Stomach (tissue), 9 donors: ENCODE results near the gene PHF21A. TPM values are rescaled to one million over a fixed set of nuclear protein-coding genes. Genes with fewer than 3 reads are reported as not detected.

Source experiments
- DNase-seq, 2 donors: peaks; one replicate each; pipeline versions ENCODE4 v3.0.0 to v3.0.0-alpha.2; 2013 to 2019
- H3K27ac ChIP-seq, 5 donors: fragments of 200-600 bp in 4 of 5; sonication (generic) in 4 of 5; one replicate each; pipeline ENCODE4 v1.5.1; 2013 to 2019; ENCODE audit warnings: mild to moderate bottlenecking in 1 of 5, moderate library complexity in 1 of 5
- H3K27me3 ChIP-seq, 3 donors: fragments of 200-600 bp; sonication (generic); one replicate each; pipeline ENCODE4 v1.5.1; 2017 to 2019; ENCODE audit warnings: mixed run types in 1 of 3
- H3K36me3 ChIP-seq, 4 donors: fragments of 200-600 bp; sonication (generic); 1 replicate in 3 of 4; 2 replicates in 1 of 4; pipeline ENCODE4 v1.5.1; 2016 to 2019
- H3K4me1 ChIP-seq, 4 donors: fragments of 200-600 bp; sonication (generic); one replicate each; pipeline ENCODE4 v1.5.1; 2016 to 2019
- H3K4me3 ChIP-seq, 4 donors: fragments of 200-600 bp; sonication (generic) in 3 of 4; one replicate each; pipeline ENCODE4 v1.5.1; 2016 to 2019; ENCODE audit warnings: mild to moderate bottlenecking in 1 of 4
- H3K9me3 ChIP-seq, 4 donors: fragments of 200-600 bp; sonication (generic); one replicate each; pipeline ENCODE4 v1.5.1; 2016 to 2019
- EP300 ChIP-seq: sonication (generic); formaldehyde crosslinking; IDR thresholded peaks from one replicate; pipeline ENCODE4 v1.6.1; 2017; ENCODE audit warnings: antibody characterized with exemption
- POLR2A ChIP-seq, 4 donors: fragments of 450-650 bp; IDR thresholded peaks; one replicate each; pipeline ENCODE4 v1.6.1; 2016; ENCODE audit warnings: antibody characterized with exemption in 4 of 4, control low read depth in 2 of 4, mild to moderate bottlenecking in 1 of 4, moderate library complexity in 1 of 4
- POLR2AphosphoS5 ChIP-seq, 3 donors: sonication (generic); formaldehyde crosslinking; IDR thresholded peaks; one replicate each; pipeline ENCODE4 v1.6.1; 2016; ENCODE audit warnings: antibody characterized with exemption in 3 of 3
- WGBS, 5 donors: extraction: QIAGEN DNeasy Blood & Tissue Kit in 3 of 5; methylation state at CpG; one replicate each; pipeline versions ENCODE4 v1.1.5 to v1.1.7; 2013 to 2018; 5-methylcytosine and 5-hydroxymethylcytosine counted together
- intact Hi-C: fragments of 100-400 bp; cut with DNase I; formaldehyde crosslinking; loops from one replicate; pipeline ENCODE4 v1.15.1; 2023; ENCODE audit warnings: low total_unique reads
- polyA plus RNA-seq, 3 donors: library from polyadenylated mRNA; stranded (reverse); fragments of 200-250 nt; gene quantifications; one replicate each; pipeline ENCODE4 v1.2.3, GENCODE V29; 2013
- total RNA-seq, 5 donors: library from RNA; depleted of rRNA; stranded (reverse); fragments of >200 nt; gene quantifications; one replicate each; pipeline versions ENCODE4 v1.1.0 to v1.2.3, GENCODE V29; 2014 to 2016
- TF ChIP-seq, protein P1 (sequence below), 7 experiments: fragments of 450-650 bp in 4 of 7; fragments of 200-600 bp in 3 of 7; sonication (generic) in 3 of 7; IDR thresholded peaks; one replicate each; pipeline ENCODE4 v1.5.1; 2016 to 2019; ENCODE audit warnings: antibody characterized with exemption in 7 of 7, control low read depth in 2 of 7, mild to moderate bottlenecking in 1 of 7
- donor health status: healthy with polysubstance abuse.
- donor health status: Bipolar disorder and iron deficiency.
- donor health status: healthy.

Gene PHF21A
- total and polyA plus RNA-seq, 8 donors: 6.1 to 67.0 (median 18.6) TPM

DNA sequence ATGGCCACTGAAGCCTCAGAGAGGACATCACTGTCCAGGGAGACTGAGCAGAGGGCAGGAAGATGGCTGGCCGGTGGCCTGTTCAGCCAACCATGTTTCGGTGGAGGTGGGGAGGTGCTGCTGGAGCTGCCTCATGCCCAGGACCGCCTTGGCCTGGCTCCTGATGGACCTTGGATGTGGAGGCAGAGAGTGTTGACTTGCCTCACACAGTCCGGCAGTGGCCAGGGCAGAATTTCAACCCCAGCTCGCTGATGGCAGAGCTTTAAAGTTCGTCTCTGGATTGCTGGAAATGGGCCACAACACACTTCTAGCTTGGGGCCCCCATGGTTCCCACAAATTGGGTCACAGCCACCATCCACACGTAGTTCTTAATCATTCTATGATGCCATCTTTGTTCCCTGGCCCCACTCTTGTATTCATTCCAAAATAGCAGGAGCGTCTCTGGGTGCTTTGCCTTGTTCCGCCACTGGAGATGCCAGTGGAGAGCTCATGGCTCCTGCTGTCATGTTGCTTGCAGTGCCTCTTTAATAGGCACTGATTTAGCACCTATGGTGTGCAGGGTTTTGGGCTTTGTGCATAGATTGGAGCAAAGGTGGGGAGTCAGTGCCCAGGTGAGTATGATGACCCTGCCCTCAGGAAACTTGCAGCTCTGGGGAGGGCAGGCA lies 230.2 kb downstream of the PHF21A start:
- Histone ChIP-seq H3K36me3 (no peaks in the 10 kb centered on the region), H3K9me3 (no peaks in the 10 kb centered on the region), H3K4me3 (no peak overlapping the region), H3K27me3 (peaks cover 0 to 30% (median 0%) of the 10 kb centered on the region in 3 donors), H3K27ac (no peak overlapping the region), H3K4me1 (peaks cover under 1 to 4% (median 3%) of the 10 kb centered on the region in 4 donors)
- WGBS, 5 donors: 71 to 89% (median 84%) methylated on average over 7 to 9 of the region's 9 CpGs
- TF ChIP-seq, protein P1, sequence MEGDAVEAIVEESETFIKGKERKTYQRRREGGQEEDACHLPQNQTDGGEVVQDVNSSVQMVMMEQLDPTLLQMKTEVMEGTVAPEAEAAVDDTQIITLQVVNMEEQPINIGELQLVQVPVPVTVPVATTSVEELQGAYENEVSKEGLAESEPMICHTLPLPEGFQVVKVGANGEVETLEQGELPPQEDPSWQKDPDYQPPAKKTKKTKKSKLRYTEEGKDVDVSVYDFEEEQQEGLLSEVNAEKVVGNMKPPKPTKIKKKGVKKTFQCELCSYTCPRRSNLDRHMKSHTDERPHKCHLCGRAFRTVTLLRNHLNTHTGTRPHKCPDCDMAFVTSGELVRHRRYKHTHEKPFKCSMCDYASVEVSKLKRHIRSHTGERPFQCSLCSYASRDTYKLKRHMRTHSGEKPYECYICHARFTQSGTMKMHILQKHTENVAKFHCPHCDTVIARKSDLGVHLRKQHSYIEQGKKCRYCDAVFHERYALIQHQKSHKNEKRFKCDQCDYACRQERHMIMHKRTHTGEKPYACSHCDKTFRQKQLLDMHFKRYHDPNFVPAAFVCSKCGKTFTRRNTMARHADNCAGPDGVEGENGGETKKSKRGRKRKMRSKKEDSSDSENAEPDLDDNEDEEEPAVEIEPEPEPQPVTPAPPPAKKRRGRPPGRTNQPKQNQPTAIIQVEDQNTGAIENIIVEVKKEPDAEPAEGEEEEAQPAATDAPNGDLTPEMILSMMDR (IDR thresholded peaks at IDR 0.05): no peak
- TF ChIP-seq EP300: no peak
- no peak for TF ChIP-seq POLR2A (IDR thresholded peaks at IDR 0.05)
- no peak for TF ChIP-seq POLR2AphosphoS5 (IDR thresholded peaks at IDR 0.05)
- no peak for DNase-seq
- intact Hi-C loops: no loop called here

DNA sequence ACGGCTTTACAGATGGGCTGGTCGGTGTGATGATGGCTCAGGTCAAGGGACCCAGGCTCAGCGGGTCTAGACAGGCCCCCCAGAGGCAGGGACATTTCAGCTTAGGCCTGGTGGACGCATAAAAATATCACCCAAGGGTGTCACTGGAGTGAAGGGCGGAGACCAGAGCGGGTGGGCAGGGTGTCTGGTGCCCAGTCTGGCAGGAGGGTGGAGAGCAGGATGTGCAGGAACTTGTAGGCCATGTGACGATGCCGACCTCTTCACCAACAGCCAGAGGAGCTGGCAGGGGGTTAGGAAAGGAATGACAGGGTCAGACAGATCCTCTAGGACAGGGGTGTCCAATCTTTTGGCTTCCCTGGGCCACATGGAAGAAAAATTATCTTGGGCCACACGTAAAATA lies 231.3 kb downstream of the PHF21A start:
- H3K27me3 ChIP-seq: peaks cover 0 to 28% (median 0%) of the 10 kb centered on the region in 3 donors

DNA sequence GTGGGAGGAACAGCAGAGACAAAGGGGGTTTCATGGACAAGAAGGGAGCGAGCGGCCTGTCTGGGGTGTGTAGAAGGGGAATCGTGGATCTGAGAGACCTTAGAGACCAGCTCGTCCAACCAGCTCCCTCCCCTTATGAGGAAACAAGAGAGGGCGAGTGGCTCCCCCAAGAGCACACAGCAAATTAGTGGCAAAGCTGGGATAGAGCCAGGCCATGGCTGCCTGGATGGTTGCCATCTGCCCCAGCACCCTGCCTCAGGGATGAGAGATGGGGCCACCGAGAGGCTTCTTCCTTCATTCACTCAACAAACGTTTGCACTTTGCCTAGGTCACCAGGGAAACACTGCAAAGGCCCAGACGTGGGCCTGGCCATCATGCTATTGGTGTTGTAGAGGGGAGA lies 231.7 kb downstream of the PHF21A start:
- WGBS, 5 donors: 79 to 89% (median 87%) methylated on average over 8 of the region's 8 CpGs
- no peak for TF ChIP-seq POLR2A (IDR thresholded peaks at IDR 0.05)
- no peak for TF ChIP-seq POLR2AphosphoS5 (IDR thresholded peaks at IDR 0.05)
- TF ChIP-seq, protein P1 (IDR thresholded peaks at IDR 0.05): no peak
- TF ChIP-seq EP300: no peak
- DNase-seq: no peak
- H3K36me3 ChIP-seq: no peaks in the 10 kb centered on the region
- no peaks in the 10 kb centered on the region for H3K9me3 ChIP-seq
- peaks cover 4 to 13% (median 12%) of the 10 kb centered on the region in 4 donors for H3K4me1 ChIP-seq
- peaks cover 0 to 24% (median 0%) of the 10 kb centered on the region in 3 donors for H3K27me3 ChIP-seq
- intact Hi-C loops: no loop called here
- no peak overlapping the region for H3K4me3 ChIP-seq
- H3K27ac ChIP-seq: no peak overlapping the region

More for the DNA sequence above, 231.3 kb downstream of the PHF21A start:
- Histone ChIP-seq H3K27ac (no peak overlapping the region), H3K4me1 (peaks cover 4 to 12% (median 11%) of the 10 kb centered on the region in 4 donors), H3K36me3 (no peaks in the 10 kb centered on the region), H3K9me3 (no peaks in the 10 kb centered on the region), H3K4me3 (no peak overlapping the region)
- no peak for DNase-seq
- WGBS, 5 donors: 85 to 94% (median 92%) methylated on average over 9 of the region's 9 CpGs
- TF ChIP-seq POLR2A (IDR thresholded peaks at IDR 0.05) (no peak), POLR2AphosphoS5 (IDR thresholded peaks at IDR 0.05) (no peak), EP300 (no peak)
- TF ChIP-seq, protein P1 (IDR thresholded peaks at IDR 0.05): no peak
- intact Hi-C loops: no loop called here

DNA sequence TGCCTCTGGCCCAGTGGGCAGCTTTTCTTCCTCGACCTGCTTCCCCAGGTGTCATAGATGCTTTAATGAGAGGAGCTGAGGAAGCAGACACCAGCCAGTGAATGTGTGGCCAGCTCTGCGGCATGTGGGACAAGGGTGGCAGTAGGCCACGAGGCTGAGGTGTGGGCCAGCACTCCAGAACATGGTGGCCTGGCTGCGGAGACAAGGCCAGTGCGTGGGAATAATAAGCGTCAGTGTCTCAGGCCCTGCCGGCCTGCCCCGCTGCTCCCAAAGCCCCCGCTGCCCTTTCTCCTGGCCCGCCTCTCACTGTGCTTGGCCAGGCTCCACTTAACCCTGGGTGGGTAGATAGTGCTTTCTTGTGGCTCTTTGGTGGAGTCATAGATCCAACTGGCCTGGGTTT lies 233.7 kb downstream of the PHF21A start:
- no peaks in the 10 kb centered on the region for H3K9me3 ChIP-seq
- H3K27ac ChIP-seq: no peak overlapping the region
- H3K4me3 ChIP-seq: no peak overlapping the region
- intact Hi-C loops: no loop called here
- WGBS, 5 donors: 92 to 94% (median 94%) methylated on average over 3 to 10 of the region's 10 CpGs
- peaks cover 0 to 10% (median 0%) of the 10 kb centered on the region in 3 donors for H3K27me3 ChIP-seq
- peaks cover 4 to 14% (median 12%) of the 10 kb centered on the region in 4 donors for H3K4me1 ChIP-seq
- no peak for DNase-seq
- no peak for TF ChIP-seq POLR2AphosphoS5 (IDR thresholded peaks at IDR 0.05)
- no peak for TF ChIP-seq POLR2A (IDR thresholded peaks at IDR 0.05)
- TF ChIP-seq, protein P1 (IDR thresholded peaks at IDR 0.05): no peak
- no peak for TF ChIP-seq EP300
- peaks cover 0 to 11% (median 4%) of the 10 kb centered on the region in 4 donors for H3K36me3 ChIP-seq
